Measurements from ENCODE around the gene WNT9B.

WNT9B gene

DNA sequence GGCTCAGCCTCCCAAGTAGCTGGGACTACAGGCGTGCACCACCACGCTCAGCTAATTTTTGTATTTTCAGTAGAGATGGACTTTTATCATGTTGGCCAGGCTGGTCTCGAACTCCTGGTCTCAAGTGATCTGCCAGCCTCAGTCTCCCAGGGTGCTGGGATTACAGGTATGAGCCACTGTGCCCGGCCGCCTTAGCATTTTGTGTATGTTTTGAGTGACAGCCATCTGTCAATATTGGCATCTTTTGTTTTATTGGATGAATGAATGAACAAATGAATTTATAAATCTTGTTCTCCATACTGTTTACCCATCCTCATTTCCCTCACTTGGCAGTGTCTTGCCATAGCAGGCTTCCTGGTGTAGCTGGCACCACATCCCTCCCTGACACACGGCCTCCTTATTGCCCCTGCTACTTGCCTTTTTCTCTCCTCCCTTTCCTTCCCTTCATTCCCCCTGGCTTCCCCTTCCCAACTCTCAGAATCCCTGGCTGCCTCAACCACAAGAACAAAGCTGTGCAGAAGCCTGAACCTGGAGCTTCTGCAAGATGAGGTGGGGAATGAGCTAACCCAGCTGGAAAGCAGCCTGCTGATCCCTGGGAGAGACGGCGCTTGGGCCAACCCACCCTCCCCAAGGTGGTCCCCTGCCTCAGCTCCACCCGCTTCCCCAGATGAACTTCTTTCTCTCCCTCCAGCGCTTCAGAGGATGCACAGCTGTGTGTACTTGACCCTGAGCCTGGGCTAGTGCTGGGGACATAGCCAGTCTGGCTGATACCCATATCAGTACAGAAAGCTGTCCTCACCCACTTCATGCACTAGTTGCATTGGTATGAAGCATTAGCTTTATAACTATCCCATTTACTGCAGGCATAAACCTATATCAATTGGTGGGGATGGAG lies 34.3 kb downstream of the WNT9B start:
- no peak for DNase-seq

DNA sequence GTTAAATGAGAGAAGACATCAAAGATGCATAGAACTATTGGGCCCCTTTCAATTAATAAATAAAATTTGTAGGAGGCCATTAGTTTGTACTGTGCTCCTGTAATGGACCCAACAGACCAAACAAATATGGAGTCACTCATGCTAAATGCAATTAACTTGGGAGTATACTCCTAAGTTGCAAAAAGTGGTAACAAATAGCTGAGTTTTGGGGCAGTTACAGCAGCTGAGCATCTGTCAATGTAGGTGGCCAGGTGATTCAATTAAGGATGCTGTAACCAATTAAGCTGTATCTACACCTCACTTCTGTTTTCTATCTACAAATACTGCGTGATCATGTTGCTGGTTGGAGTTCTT lies 34.9 kb downstream of the WNT9B start:
- no peak for DNase-seq

DNA sequence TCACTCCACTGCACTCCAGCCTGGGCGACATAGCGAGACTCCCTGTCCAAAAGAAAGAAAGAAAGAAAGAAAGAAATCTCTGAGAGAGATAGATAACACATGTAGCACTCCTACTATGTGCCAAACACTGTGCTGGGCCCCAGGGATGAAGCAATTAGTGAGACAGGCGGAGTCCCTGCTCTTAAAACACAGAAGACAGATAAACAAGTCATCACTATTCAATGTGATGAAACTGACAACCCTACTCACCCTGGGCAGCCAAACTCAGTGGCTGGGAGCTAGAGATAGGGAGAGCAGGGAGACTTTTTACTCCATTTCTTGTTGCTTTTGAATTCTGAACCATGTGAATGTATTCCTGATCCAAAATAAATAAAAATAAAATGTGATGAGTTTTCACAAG lies 36.3 kb downstream of the WNT9B start:
- no peak for DNase-seq

DNA sequence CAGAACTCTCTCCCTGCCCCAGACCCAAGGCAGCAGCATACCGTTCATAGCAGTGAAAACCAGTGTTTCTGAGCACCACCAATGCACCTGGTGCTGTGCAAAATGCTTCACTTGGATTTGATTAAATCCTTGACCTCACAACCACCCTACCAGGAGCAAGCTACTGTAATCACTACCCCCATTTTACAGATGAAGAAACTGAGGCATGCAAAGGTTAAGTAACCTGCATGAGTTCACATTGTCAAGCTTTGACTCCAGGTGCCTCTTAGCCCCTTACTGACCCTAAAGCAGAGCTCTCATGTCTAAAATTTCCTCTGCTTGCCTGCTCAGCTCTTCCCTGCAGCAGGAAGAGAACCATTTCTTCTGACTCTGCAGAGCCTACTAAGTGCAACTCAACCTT lies 37.3 kb downstream of the WNT9B start:
- no peak for DNase-seq

DNA sequence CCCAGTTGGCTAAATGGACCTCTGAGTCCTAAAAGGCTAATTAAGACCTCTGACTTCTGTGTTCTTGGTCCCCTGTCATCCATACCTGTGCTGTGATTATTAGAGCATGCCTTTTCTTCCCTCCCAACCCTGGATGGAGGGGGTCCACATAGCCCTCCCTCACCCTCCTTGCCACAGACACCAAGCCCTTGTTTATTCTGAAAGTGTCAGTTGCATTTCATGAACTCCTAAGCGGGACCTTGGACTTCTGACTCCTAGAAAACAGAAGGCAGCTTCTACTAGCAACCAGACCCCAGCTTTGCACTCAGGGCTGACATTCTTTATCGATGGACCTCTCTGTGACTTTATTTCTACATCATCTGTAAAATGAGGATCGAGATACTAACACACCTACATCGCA lies 38.1 kb downstream of the WNT9B start:
- DNase-seq, result no peak

DNA sequence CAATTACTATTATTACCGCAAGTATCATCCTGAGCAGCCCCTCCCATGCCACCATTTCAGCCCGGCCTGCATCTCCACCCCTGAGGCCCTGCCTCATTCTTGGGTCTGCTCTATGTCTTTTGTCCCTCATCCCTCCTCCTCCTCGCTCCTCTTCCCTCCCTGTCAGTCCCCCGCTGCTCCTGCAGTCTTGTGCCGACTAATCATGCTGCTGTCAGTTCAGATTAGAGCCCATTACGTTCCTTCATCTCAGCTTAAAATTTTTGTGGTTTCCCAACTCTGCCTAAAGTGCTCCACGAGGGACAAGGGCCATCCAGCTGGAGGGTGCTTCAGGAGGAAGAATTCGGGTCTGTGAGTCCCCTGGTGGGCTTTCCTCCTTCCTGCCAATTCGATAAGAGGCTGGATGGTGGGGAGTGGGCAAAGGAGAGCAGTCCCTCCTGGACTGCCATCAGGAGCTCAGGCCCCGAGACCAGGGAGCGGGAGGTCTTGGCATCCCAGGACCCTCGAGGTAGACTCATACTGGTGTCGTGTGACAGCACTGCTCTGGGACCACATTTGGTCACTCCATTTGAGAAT lies 38.7 kb downstream of the WNT9B start:
- no peak for DNase-seq

DNA sequence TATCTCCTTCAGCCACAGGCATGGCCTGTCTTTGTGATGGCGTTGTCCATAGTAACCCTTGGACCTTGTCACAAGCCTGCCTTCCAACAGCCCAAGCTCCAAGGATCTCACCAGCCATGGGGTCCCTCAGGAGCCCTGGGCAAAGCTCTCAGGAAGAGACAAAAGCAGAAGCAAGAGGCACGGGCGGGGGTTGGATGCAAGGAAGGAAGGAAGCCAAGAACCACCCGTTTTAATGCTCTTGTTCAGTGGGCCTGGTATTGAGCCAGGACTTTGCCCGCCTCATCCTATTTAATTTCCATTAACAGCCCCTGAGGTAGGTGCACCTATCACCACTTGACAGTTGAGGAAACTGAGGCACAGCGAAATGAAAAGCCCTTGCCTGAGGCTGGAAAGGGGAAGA lies 39.3 kb downstream of the WNT9B start:
- no peak for DNase-seq

DNA sequence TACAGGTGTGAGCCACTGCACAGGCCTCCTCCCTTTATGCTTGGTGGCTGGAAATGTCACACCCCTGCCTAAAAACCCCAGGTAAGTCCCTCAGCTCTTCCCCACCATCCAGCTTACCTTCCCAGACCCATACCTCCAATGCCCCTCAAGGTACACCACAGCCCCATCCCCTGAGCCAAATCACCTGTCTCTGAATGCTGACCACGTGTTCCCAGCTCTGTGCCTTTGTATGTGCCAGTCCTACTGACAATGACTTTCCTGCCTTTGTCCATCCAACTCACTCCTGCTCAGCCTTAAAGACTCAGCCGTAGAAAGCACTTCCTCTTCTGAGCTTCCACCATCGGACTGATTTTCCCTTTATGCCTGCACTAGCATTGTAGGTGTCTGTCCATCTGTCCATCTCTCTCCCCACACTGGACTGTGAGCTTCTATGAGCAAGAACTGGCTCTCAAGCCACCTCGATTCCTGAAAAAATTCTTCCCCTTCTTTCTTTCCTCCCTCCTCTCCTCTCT lies 40.9 kb downstream of the WNT9B start:
- no peak for DNase-seq

DNA sequence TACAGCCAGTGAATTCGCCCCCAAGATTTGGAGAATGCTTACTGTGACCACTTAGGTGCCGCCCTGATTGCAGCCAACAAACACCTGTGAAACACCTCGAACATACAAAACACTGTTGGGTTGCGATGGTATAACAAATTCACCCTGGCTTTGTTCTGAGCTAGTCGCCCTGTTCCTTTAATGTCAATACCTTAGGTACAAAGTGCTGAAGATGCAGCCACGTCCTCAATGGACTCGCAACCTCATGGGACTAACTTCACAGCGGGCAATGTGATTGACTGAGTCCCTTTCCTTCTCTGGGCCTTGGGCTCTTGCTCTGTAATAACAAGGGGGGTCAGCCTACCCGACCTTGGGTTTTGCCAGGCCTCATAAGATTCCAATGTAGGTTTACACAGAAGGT lies 42.6 kb downstream of the WNT9B start:
- DNase-seq, result no peak

DNA sequence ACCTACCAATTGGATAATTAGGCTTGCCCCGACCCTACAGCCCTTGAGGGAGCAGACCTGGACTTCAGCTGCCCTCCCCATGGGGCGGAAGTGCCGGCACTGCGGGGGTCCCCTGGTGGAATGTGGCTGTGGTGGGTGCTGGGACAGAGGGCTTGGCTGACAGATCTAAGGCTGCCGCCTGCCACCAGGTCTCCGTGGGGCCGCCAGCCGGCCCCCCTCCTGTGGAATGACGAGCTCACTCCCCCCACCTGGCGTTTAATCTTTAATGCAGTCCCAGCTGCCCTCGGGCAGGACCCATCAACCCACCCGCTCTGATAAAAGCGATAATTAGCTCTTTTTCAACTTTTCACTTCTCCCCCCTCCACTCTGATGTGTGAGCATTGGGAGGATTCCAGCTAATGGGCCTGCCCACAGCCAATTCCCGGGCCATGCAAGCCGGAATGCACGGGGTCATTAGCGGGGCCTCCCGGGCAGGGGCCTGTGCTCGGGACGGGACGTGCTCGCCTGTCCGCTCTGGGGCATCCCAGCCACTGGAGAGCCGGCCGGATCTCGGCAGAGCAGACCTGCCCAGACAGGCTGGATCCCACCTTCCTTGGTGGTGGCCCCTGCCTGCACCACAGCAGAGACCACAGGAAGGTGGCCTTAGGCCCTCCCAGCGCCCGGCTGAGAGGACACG lies 43.2 kb downstream of the WNT9B start:
- no peak for DNase-seq

DNA sequence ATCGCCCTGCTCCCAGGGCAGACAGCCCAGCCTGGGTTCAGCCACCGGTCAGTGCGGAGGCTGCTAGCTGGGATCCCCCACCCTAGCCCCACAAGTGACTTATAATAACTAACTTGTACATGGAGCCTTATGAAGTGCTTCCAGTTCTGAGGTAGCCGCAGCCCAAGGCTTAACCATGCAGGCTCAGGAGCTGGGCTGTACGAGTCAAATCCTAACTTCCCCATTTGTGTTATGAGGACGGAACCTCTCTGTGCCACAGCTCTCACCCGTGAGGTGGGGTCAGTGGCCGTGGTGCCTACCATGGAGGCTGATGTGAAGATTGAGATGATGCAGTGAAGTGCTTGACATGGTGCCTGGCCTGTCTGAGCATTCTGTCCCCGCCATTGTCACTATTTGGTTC lies 43.8 kb downstream of the WNT9B start:
- DNase-seq, result no peak

DNA sequence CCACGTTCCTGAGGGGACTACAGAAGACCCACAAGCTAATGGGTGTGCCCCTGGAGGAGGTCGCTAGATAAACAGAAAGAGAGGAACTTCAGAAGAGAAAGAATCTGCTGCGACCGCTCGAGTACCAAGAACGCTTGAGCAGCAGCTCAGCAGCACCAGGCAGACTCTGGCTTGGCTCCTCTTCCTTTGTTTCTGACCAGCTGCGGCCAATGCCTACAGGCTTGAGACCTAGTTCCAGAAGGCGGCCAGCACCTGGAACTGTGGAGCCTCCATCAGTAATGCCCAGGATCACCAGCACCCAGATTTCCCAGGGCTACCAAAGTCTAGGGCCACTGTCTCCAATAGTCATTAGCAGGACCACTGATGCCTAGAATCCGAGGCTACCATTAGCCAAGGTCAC lies 45.6 kb downstream of the WNT9B start:
- no peak for DNase-seq

DNA sequence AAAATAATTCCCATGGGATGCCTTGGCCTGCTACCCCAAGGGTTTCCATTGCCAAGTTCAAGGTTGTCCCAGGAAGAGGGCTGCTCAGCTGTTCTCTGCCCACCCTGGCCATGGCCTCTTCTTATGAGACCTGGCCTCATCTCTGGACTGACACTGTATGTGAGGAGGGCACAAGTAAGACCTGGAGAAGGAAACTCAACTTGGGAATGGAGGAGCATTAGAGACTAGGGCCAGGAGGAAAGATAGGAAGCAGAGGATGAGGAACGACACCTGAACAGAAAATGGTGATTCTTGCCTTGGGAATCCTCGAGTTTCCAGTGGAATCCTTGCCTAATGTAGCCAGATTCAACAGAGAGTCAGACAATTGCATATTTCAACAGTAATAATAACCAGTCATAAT lies 47.0 kb downstream of the WNT9B start:
- DNase-seq, result no peak

DNA sequence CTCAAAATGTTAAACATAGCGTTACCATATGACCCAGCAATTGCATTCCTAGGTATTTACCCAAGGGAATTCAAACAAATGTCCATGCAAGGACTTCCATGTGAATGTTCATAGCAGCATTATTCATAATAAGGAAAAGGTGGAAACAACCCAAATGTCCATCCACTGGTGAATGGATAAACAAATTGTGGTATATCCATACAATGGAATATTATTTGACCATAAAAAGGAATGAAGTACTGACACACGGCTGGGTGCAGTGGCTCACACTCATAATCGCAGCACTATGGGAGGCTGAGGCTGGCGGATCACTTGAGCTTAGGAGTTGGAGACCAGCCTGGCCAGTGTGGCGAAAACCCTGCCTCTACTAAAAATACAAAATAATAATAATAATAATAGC lies 47.5 kb downstream of the WNT9B start:
- no peak for DNase-seq

DNA sequence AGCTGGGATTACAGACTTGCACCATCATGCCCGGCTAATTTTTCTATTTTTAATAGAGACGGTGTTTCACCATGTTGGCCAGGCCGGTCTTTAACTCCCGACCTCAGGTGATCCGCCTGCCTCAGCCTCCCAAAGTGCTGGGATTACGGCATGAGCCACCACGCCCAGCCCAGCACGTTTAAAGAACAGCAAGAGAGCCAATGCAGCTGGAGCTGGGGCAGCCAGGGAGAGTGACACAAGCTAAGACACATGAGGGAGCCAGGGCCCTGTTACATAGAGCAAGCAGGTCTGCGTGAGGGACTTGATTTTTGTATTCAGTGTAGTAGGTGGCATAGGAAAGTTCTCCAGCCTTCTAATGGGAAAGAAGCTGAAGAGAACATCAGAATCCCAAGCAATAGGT lies 49.9 kb downstream of the WNT9B start:
- DNase-seq, result no peak

DNA sequence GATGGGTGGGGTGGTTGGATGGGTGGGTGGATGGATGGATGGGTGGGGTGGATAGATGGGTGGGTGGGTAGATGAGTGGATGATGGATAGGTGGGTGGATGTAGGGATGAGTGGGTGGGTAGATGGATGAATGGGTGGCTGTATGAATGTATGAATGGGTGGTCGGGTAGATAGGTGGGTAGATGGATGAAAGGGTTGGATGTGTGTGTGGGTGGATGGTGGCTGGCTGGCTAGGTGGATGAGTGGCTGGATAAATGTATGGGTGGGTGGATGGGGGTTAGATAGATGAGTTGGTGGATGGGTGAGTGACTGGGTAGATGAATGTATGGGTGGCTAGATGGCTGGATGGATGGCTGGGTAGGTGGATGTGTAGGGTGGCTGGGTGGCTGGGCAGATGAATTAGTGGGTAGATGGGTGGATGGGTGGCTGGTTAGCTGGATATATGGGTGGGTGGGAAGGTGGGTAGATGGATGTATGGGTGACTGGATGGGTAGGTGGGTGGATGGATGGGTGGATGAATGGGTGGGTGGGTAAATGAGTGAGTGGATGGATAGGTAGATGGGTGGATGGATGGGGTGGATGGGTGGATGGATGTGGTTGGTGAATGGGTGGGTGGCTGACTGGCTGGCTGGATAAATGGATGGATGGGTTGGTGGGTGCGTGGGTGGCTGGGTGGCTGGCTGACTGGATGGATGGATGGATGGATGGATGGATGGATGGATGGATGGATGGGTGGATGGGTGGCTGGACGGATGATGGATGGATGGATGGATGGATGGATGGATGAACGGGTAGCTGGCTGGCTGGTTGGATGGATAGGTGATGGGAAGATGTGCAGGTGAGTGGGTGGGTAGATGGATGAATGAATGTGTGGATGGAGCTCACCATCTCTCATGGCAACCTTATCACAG lies 52.6 kb downstream of the WNT9B start:
- DNase-seq, result no peak

DNA sequence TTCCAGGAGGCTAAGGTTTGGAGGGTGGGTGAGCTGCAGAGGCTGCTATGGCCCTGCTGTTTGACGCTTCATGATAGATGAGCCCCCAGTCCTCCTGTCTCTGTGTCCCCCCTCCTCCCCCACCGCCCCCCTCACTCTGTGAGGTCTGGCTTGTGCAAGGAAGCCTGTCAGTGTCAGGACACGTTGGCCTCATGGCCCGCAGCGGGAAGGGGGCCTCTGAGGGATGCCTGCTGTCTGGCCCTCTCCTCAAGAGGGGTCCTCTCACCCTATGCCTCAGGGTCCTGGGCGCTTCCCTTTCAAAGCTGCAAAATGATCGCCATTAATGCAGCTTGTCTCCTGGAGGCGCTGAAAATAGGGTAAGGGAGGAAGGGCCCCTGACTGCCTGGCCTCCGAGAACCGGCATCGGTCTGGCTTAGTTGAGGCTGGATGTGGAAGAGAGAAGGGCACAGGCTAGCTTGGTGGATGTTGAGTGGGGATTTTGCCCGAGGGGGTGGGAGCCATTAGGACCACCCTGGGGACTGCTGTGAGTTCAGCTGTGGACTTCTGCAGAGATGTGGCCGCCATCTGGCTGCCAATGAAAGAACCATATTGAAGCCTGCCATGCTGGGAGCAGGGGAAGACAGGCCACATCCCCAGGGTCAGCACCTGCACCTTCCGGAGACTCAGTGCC lies 56.8 kb downstream of the WNT9B start:
- DNase-seq, result no peak

DNA sequence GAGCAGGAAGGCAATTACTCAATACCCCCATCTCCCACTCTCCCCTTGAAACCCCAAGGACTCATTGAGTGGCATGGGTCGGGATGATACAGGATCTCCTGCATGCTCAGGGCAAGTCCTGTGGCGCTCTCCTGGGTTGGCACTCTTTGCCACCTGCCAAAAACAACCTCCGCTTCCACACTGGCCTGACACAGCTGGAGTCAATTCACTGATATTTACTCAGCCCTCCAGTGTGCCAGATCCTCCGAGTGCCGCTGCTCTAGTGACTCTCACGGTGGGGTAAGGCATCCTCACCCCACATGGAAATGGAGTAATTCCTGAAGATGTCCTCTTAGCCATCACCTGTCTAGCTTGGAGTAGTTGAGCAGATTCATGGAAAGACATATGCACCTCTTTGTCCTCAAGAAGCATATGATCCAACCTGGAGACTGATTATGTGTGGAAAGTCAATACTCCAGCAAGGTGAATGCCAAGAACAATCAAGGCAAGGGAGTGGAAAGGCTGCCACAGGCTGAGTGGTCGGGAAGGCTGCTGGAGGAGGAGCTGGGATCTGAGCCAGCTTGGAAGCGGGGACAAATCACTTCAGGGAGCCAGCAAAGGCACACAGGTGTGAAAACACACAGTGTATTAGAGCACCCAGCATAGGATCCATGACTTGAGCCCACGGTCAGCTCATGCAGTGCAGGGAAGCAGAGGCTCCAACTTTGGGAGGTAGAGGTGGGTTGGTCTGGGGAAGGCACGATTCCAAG lies 59.0 kb downstream of the WNT9B start:
- no peak for DNase-seq

DNA sequence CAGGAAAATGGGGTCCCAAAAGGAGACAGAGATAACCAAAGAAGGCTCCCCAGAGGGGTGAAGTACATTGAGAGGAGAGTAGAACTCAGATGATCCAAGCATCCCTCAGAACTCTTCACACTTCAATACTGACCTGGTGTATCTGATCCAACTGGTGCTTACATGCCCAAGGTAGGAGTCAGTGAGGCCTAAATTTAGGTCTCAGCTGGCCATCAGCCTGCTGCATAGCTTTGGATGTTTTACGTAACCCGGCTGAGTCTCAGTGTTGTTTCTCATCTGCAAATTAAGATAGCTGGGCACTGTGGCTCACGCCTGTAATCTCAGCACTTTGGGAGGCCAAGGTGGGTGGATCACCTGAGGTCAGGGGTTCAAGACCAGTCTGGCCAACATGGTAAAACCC lies 59.9 kb downstream of the WNT9B start:
- no peak for DNase-seq

DNA sequence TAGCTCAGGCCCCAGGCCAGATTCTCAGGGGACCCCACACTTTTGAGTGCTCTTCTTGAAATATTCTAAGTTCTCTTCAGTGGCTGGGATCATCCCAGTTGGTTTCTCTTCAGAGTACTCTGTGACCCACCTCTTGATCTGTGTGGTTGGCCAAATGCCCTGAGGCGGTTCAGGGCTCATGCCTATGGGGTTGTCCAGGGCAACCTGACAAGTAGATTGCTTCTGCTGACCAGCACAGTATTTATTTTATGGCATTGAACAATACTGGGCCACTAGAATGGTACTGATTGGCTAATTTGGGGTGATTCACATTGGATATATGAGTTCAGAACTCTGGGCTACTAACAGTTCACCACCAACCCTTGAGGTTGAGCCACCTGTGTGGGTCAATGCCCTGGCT lies 64.2 kb downstream of the WNT9B start:
- DNase-seq, result no peak

DNA sequence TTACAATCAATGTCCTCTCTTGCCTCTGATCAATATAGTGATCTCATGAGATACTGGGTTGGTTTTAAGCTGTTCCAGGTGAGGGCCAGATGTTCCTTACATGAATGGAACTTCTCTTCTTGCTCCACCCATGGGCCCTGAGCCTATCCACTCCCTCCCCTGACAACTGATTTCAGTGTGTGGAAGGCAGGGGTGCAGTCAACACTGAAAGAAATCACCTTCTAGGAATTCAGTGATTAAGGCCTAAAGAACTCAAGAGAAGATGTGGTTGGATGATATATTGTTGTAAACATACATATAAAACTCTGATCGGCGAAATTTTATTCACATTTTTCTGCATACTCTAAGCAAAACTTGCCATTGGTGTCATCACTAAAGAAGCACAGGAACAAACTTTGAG lies 64.8 kb downstream of the WNT9B start:
- DNase-seq, result no peak

DNA sequence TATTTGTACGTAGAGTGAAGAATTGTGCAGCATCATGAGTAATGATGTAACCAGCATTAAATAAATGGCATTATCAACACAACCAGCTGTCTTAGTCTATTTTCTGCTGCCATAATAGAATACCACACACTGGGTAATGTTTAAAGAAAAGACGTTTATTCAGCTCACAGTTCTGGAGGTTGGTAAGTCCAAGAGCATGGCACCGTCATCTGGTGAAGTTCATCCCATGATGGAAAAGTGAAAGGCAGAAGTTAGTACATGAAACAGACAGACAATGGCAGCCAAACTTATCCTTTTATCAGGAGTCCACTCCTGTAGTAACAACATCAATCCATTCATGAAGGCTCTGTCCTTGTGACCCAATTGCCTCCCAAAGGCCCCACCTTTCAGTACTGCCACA lies 65.2 kb downstream of the WNT9B start:
- DNase-seq, result no peak

Measured in NCI-H1436 treated with DMSO at 0.1 percent for 48 hours (cell line).